Transverse colon (tissue), 4 donors: ENCODE measurements around the gene AP1AR. TPM values are rescaled to one million over a fixed set of nuclear protein-coding genes. Genes with fewer than 3 reads are reported as not detected.

Source experiments
- DNase-seq: peaks from one replicate; pipeline ENCODE4 v3.0.0-alpha.2; 2019
- H3K27ac ChIP-seq, 4 donors: fragments of 200-600 bp; sonication (generic); 2 replicates each; pipeline ENCODE4 v1.5.1; 2016 to 2018; ENCODE audit warnings: inconsistent platforms in 4 of 4
- H3K27me3 ChIP-seq: fragments of 200-600 bp; sonication (generic); 2 replicates; pipeline ENCODE4 v1.5.1; 2017; ENCODE audit warnings: inconsistent platforms
- H3K36me3 ChIP-seq, 4 donors: fragments of 200-600 bp; sonication (generic); 2 replicates each; pipeline ENCODE4 v1.5.1; 2017 to 2019; ENCODE audit warnings: inconsistent platforms in 4 of 4
- H3K4me1 ChIP-seq, 4 donors: fragments of 200-600 bp; sonication (generic); 2 replicates each; pipeline ENCODE4 v1.5.1; 2017 to 2020; ENCODE audit warnings: inconsistent platforms in 4 of 4
- H3K4me3 ChIP-seq, 4 donors: fragments of 200-600 bp; sonication (generic); 1 replicate in 1 of 4; 2 replicates in 3 of 4; pipeline versions ENCODE4 v1.5.1 to v1.6.1; 2017 to 2019; ENCODE audit warnings: inconsistent platforms in 4 of 4
- H3K9me3 ChIP-seq, 2 donors: fragments of 200-600 bp; sonication (generic); 2 replicates each; pipeline ENCODE4 v1.5.1; 2017 to 2019; ENCODE audit warnings: inconsistent platforms in 2 of 2
- CTCF ChIP-seq, 5 experiments: fragments of 200-600 bp in 3 of 5; fragments of 450-650 bp in 2 of 5; sonication (generic) in 3 of 5; IDR thresholded peaks; 1 replicate in 2 of 5; 2 replicates in 3 of 5; pipeline ENCODE4 v1.5.1; 2016 to 2017; ENCODE audit warnings: antibody characterized with exemption in 5 of 5, inconsistent platforms in 3 of 5, mild to moderate bottlenecking in 2 of 5, moderate library complexity in 1 of 5
- EP300 ChIP-seq: sonication (generic); formaldehyde crosslinking; IDR thresholded peaks from one replicate; pipeline ENCODE4 v1.6.1; 2017; ENCODE audit warnings: antibody characterized with exemption, low read depth
- POLR2A ChIP-seq: fragments of 450-650 bp; IDR thresholded peaks from one replicate; pipeline ENCODE4 v1.6.1; 2016; ENCODE audit warnings: antibody characterized with exemption, mild to moderate bottlenecking, moderate library complexity
- POLR2AphosphoS5 ChIP-seq, 3 donors: sonication (generic); formaldehyde crosslinking; IDR thresholded peaks; one replicate each; pipeline ENCODE4 v1.6.1; 2016; ENCODE audit warnings: antibody characterized with exemption in 3 of 3
- WGBS, 2 donors: methylation state at CpG; one replicate each; pipeline ENCODE4 v1.1.5; 2018; ENCODE audit warnings: low coverage in 1 of 2; 5-methylcytosine and 5-hydroxymethylcytosine counted together
- in situ Hi-C, 4 donors: fragments of 200-750 bp; cut with MboI; loops; one replicate each; pipeline versions ENCODE4 v1.15.0 to v1.15.1; 2017; ENCODE audit warnings: low sequenced_read_pairs in 3 of 4, low pct_ligation_motif_present in 1 of 4, low pct_unique_long_range_greater_than_20kb in 1 of 4
- intact Hi-C: fragments of 100-400 bp; cut with DNase I; formaldehyde crosslinking; loops from one replicate; pipeline ENCODE4 v1.15.1; 2023; ENCODE audit warnings: low total_unique reads
- total RNA-seq, 4 donors: library from RNA; depleted of rRNA; stranded (reverse); fragments of >200 nt; gene quantifications; one replicate each; pipeline ENCODE4 v1.1.0, GENCODE V29; 2016

The AP1AR gene
- total RNA-seq, 4 donors from 2014 or later: 9.8 to 41.8 (median 38.7) TPM

GRCh38 chr4:112185334-112185733 is 46.3 kb upstream of the AP1AR start:
- Histone ChIP-seq H3K36me3 (no peaks in the 10 kb centered on the region), H3K4me1 (no peaks in the 10 kb centered on the region), H3K4me3 (no peak overlapping the region), H3K9me3 (no peaks in the 10 kb centered on the region), H3K27ac (no peak overlapping the region), H3K27me3 (no peaks in the 10 kb centered on the region)
- DNase-seq: no peak
- TF ChIP-seq POLR2AphosphoS5 (IDR thresholded peaks at IDR 0.05): no peak
- in situ Hi-C loops (no loop called here), intact Hi-C loops (no loop called here)
- 80 to 100% methylated on average over 1 to 2 of the region's 2 CpGs for WGBS, 2 donors

- Histone ChIP-seq H3K36me3 (no peaks in the 10 kb centered on the region), H3K4me1 (no peaks in the 10 kb centered on the region), H3K27me3 (no peaks in the 10 kb centered on the region), H3K27ac (no peak overlapping the region), H3K4me3 (no peak overlapping the region), H3K9me3 (no peaks in the 10 kb centered on the region)
- no peak for DNase-seq
- WGBS, 2 donors: 73 to 87% methylated on average over 6 to 8 of the region's 8 CpGs
- in situ Hi-C loops (no loop called here), intact Hi-C loops (no loop called here)
- no peak for TF ChIP-seq POLR2A
- TF ChIP-seq POLR2AphosphoS5 (IDR thresholded peaks at IDR 0.05): no peak
Observed at GRCh38 chr4:112185740-112186670, 45.6 kb upstream of the AP1AR start.

- Histone ChIP-seq H3K27me3 (no peaks in the 10 kb centered on the region), H3K4me3 (no peak overlapping the region), H3K9me3 (no peaks in the 10 kb centered on the region), H3K36me3 (no peaks in the 10 kb centered on the region), H3K27ac (no peak overlapping the region), H3K4me1 (no peaks in the 10 kb centered on the region)
- in situ Hi-C loops: no loop called here
- TF ChIP-seq CTCF (IDR thresholded peaks at IDR 0.05) (peak in 1 of 5 experiments; percentile 12), POLR2AphosphoS5 (IDR thresholded peaks at IDR 0.05) (no peak), POLR2A (no peak)
- intact Hi-C loops: no loop called here
- 41 to 50% methylated on average over 2 of the region's 2 CpGs for WGBS, 2 donors
- DNase-seq: no peak
Observed at GRCh38 chr4:112189754-112190153, 41.8 kb upstream of the AP1AR start.

GRCh38 chr4:112190684-112191083 is 40.9 kb upstream of the AP1AR start:
- DNase-seq: no peak
- Histone ChIP-seq H3K27ac (no peak overlapping the region), H3K27me3 (no peaks in the 10 kb centered on the region), H3K9me3 (no peaks in the 10 kb centered on the region), H3K4me1 (no peaks in the 10 kb centered on the region), H3K4me3 (no peak overlapping the region), H3K36me3 (no peaks in the 10 kb centered on the region)
- intact Hi-C loops: no loop called here
- in situ Hi-C loops: no loop called here
- TF ChIP-seq EP300: no peak
- no peak for TF ChIP-seq POLR2A
- no peak for TF ChIP-seq CTCF (IDR thresholded peaks at IDR 0.05)
- TF ChIP-seq POLR2AphosphoS5 (IDR thresholded peaks at IDR 0.05): no peak
- 97 to 98% methylated on average over 7 to 8 of the region's 8 CpGs for WGBS, 2 donors

- Histone ChIP-seq H3K27me3 (no peaks in the 10 kb centered on the region), H3K36me3 (no peaks in the 10 kb centered on the region), H3K27ac (no peak overlapping the region), H3K9me3 (no peaks in the 10 kb centered on the region), H3K4me3 (no peak overlapping the region), H3K4me1 (no peaks in the 10 kb centered on the region)
- in situ Hi-C loops (no loop called here), intact Hi-C loops (no loop called here)
- DNase-seq: no peak
- no peak for TF ChIP-seq CTCF (IDR thresholded peaks at IDR 0.05)
- no peak for TF ChIP-seq POLR2A
- no peak for TF ChIP-seq EP300
- TF ChIP-seq POLR2AphosphoS5 (IDR thresholded peaks at IDR 0.05): no peak
- 86 to 91% methylated on average over 1 of the region's 1 CpG for WGBS, 2 donors
Observed at GRCh38 chr4:112196461-112196860, 35.1 kb upstream of the AP1AR start.
